ENCODE measurements around the gene LY86. TPM values are rescaled to one million over a fixed set of nuclear protein-coding genes. Genes with fewer than 3 reads are reported as not detected.

The LY86 gene
- total RNA-seq: 1 to 10 TPM in 2 of 6 donors, under 1 TPM in 3, not detected in 1; 0.16 to 6.1 (median 0.87) TPM
- under 1 TPM; 0.38 to 0.59 TPM for polyA plus RNA-seq

GRCh38 chr6:6588064-6588923 is at the start of gene LY86:
LY86 (plus strand) TSS chr6:6588720; CDS start chr6:6588735, 15 bp downstream.
- Histone ChIP-seq H3K4me3 (peak within 1 kb of the TSS in 1 of 4 donors; percentile 20), H3K27ac (peak within 1 kb of the TSS in 1 of 4 donors; percentile 23)
- peak in 2 of 4 donors; percentile 17 to 55 for ATAC-seq

DNA sequence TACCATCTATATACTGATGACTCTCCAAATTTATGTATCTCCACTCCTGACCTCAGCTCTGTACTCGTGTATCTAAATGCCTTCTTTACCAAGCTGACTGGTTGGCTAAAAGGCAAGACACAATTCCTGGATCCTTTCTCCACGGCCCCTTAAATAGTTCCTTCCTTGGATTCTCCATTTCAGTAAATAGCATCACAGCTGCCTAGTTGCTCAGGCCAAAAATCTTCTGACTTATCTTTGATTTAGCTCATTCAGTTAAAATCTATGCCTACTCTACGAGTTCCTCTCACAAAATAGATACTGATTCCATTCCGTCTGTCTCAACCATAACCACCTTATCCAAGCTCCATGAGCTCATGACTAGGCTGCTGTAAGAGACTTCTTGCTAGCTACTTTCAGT is 49.5 kb upstream of the LY86 start:
- intact Hi-C loops (cut with DNase I): no loop called here
- Histone ChIP-seq H3K36me3 (no peaks in the 10 kb centered on the region), H3K4me3 (no peak overlapping the region), H3K4me1 (no peaks in the 10 kb centered on the region), H3K27me3 (peaks cover 0 to 4% (median 0%) of the 10 kb centered on the region in 4 donors), H3K27ac (no peak overlapping the region), H3K9me3 (no peaks in the 10 kb centered on the region)
- ATAC-seq (no peak), FAIRE-seq (no peak), DNase-seq (no peak)
- 34 to 40% methylated on average over 4 of the region's 4 CpGs for WGBS, 2 donors
- no peak for TF ChIP-seq CTCF (IDR thresholded peaks at IDR 0.05)

More at GRCh38 chr6:6588064-6588923, at the start of gene LY86:
- no peaks in the 10 kb centered on the region for H3K4me1 ChIP-seq
- intact Hi-C loops (cut with DNase I): no loop called here
- WGBS, 2 donors: 71 to 81% methylated on average over 14 of the region's 14 CpGs
- TF ChIP-seq CTCF (IDR thresholded peaks at IDR 0.05): no peak
- no peaks in the 10 kb centered on the region for H3K27me3 ChIP-seq
- DNase-seq (no peak), FAIRE-seq (no peak)
- H3K36me3 ChIP-seq: no peaks in the 10 kb centered on the region
- H3K9me3 ChIP-seq: no peaks in the 10 kb centered on the region

DNA sequence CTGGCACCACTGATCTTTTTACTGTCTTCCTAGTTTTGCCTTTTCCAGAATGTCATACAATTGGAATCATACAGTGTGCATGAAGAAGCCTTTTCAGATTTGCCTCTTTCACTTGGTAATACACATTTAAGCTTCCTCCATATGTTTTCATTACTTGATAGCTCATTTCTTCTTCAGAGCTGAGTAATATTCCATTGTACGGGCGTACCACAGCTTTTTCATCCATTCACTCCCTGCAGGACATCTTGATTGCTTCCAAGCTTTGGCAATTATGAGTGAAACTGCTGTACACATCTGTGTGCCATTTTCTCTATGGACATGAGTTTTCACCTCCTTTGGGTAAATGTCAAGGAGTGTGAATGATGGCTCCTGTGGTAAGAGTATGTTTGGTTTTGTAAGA is 46.2 kb upstream of the LY86 start:
- FAIRE-seq (no peak), DNase-seq (no peak), ATAC-seq (no peak)
- Histone ChIP-seq H3K27ac (no peak overlapping the region), H3K27me3 (peaks cover 0 to 8% (median 2%) of the 10 kb centered on the region in 4 donors), H3K9me3 (no peaks in the 10 kb centered on the region), H3K4me1 (no peaks in the 10 kb centered on the region), H3K4me3 (no peak overlapping the region), H3K36me3 (no peaks in the 10 kb centered on the region)
- intact Hi-C loops (cut with DNase I): loop anchor here in 2 of 3 donors (10.0 kb wide), 1 partner anchor 488 kb away; no protein-coding TSS in a partner anchor
- WGBS, 2 donors: 91 to 100% methylated on average over 2 of the region's 2 CpGs
- TF ChIP-seq CTCF (IDR thresholded peaks at IDR 0.05): no peak

- H3K27me3 ChIP-seq: peaks cover 0 to 8% (median 2%) of the 10 kb centered on the region in 4 donors
- H3K4me1 ChIP-seq: no peaks in the 10 kb centered on the region
- FAIRE-seq (no peak), ATAC-seq (no peak), DNase-seq (no peak)
- no peak for TF ChIP-seq CTCF (IDR thresholded peaks at IDR 0.05)
- intact Hi-C loops (cut with DNase I): loop anchor here in 2 of 3 donors (10.0 kb wide), 1 partner anchor 489 kb away; no protein-coding TSS in a partner anchor
- 80 to 86% methylated on average over 11 of the region's 11 CpGs for WGBS, 2 donors
- H3K27ac ChIP-seq: no peak overlapping the region
- no peaks in the 10 kb centered on the region for H3K9me3 ChIP-seq
- no peak overlapping the region for H3K4me3 ChIP-seq
- H3K36me3 ChIP-seq: no peaks in the 10 kb centered on the region
Observed at GRCh38 chr6:6543181-6543879, 45.2 kb upstream of the LY86 start.

Measured in pancreas (tissue), 10 donors.